ENCODE results near the gene DYRK2.

The DYRK2 gene

DNA sequence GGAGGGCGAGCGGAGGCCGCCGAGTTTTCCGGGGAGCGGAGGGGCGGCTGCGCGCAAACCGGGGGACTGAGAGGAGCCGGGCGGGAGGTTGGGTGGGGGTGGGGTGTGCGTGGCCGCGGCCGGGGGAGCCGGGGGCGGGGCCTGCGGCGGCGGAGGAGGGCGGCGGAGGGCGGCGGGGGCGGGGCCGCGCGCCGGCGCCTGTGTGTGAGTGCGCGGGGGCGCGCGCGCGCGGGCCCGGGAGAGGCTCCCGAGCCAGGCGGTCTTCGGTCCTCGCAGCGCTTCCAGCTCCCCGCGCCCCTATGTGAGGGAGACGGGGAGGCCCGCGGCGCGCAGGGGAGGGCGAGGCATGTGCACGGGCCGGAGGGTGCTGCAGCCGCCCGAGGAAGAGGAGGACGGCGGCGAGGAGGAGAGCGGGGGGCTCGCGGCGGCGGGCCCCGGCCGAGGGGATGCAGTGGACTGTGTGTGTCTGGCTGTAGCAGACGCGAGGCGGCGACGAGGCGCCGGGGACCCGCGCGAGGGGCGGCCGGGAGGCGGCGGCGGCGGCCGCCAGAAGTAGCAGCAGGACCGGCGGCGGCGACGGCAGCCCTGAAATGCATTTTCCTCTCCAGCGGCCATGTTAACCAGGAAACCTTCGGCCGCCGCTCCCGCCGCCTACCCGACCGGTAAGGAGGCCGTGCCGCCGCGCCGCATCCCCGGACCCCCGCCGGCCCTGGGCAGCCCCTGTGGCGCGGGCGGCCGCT is at the start of gene DYRK2:
Gene DYRK2 (plus strand): TSS at position 225 of the 740 bp plus-strand sequence. CDS start 389 bp downstream, at position 614.
- no peak for FAIRE-seq

DNA sequence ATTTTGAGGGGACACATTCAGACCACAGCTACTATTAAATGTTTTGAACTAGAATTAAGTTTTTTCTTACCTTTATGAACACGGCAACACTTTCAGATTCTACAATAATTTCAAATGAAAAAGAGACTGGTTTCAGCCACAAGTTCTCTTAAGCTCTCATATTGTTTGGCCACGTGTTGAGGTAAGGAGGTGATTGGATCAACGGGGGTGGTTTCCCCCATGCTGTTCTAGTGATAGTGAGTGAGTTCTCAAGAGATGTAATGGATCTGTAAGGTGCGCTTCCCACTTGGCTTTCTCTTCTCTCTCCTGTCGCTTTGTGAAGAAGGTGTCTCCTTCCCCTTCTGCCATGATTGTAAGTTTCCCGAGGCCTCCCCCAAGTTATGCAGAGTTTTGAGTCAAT is 48.9 kb upstream of the DYRK2 start:
- no peak for FAIRE-seq

DNA sequence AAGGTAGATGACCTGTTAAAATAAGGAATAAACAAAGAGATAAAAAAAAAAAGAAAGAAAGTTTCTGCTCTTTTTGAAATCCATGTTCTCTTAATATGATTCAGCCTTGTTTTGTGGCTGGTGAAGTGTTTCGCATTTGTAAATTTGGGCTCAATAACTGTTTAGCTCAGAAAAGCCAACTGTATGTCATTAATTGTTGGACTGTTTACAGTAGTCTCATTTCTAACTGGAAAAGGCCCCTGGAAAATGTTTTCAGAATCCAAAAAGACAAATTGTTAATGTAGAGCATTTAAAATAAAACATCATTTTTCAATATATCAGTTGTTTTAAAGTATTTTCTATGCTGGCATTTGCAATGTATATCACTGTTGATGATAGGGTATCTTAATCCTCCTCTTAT is 47.4 kb upstream of the DYRK2 start:
- FAIRE-seq: no peak

DNA sequence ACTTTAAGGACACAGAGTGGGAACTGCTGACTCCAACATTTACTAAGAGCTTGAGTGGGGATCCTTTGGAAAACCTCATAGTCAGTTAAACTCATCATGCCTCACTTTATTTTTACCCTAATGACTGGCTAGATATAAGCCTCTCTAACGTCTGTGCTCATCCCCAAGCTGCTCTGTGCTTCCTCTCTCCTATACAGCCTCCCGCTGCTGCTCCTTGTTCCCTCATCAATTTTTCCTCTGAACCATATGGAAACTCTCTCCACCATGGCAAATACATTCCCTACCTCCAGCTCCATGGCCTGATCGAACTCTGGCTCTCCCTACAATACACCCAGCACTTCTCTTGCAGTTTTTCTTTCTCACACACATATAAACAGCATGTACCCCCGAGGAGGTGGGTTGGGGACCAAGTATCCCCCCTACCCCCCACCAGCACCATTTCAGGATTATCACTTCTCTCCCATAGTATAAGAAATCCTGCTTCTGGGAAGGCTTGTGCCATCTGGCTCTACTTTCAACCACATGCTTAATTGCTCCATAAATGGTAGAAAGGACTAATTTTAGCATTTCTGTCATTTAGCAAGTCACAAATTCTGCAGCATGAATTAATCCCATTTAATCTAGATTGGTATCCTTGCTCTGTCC is 39.2 kb upstream of the DYRK2 start:
- no peak for FAIRE-seq

DNA sequence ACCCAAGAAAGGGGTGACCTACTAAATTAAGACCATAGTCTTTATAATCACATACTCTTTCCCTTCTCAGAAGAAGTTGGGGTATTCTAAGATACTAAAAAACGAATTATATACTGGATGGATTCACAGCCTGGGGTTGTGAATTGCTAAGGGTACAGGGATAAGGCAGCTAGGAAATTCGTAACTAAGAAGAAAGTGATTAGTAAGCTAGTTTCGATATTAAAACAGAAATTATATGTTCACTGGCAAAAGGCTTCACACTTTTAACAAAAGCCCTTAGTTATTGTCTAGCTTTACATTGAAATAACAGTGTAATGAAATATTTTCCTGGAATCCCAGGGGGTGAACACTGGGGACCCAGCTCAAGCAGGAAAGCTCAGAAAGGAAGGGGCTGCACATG is 35.5 kb upstream of the DYRK2 start:
- no peak for FAIRE-seq

DNA sequence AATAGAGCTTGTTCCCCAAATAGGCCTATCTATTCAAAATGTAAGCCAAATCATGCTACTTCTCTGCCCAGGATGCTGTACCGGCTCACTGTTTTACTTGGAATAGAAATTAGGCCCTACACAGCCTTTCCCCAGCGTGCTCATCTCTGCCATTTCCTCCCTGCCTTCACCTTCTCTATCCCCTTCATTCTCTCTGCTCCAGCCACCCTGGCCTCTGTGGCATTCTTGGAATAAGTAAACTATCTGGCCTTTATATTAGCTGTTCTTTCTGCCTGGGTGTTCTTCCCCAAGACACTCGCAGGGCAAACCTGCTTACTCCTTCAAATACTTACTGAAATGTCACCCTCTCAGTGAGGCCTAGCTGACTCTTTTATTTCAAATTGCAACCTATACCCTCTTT is 30.9 kb upstream of the DYRK2 start:
- no peak for FAIRE-seq

DNA sequence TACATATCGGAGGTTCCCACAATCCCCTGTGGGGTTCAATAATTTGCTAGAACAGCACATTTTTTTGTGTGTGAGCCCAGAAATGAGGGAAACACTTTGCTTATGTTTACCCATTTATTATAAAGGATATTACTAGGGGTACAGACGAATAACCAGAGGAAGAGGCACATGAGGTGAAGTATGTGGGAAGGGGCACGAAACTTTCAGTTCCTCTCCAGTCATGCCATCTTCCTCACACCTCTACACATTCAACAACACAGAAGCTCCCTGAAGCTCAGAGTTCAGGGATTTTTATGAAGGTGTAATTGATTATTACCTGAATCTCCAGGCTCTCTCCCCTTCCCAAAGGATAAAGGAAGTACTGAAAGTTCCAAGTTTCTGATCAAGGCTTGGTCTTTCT is 30.2 kb upstream of the DYRK2 start:
- FAIRE-seq: no peak

DNA sequence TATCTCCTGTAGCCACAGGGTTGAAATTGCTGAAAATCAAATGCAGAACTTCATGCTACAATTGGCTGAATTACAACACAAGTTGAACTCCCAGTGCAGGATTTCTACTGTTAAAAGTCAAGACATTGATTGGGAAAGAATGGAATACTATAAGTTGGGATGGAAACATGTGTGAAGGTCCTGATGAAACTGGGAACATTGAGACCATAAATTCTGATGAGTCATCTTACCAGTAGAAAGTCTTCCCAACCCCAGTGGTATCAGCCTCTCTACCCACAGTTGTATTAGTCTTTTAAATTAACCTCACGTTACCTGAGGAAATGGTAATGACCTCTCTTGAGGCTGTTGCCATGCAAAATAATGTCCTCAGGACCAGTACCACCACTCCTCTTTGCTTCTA is 27.4 kb upstream of the DYRK2 start:
- no peak for FAIRE-seq

DNA sequence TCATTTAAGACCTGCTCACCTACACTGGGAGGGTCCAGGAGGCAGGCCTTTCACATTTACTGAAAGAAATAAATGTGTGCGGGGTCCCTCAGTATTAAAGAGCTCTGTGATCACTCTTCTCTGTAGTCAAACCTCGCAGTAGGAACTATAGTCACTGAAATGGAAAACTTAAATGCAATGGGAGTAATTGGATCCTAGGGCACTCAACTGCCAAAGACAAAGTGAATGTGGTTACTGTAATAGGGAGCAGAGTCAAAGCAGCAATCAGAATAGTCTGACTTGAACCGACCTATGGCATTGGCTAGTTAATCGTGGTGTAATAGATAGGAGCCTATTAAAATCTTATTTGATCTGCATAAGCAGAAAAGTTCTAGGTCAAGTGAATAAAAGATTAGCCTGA is 26.6 kb upstream of the DYRK2 start:
- no peak for FAIRE-seq

DNA sequence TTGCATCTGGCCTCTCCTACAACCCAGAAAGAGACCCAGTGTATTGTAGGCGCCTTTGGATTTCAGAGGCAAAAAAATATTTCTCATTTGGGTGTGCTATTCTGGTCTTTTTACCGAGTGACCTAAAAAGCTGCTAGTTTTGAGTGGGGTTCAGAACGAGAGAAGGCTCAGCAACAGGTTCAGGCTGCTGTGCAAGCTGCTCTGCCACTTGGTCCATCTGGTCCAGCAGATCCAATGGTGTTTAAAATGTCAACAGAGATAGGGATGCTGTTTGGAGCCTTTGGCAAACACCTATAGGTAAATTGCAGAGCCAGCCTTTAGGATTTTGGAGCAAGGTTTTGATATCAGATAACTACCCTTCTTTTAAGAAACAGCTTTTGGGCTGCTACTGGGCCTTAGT is 25.3 kb upstream of the DYRK2 start:
- FAIRE-seq: no peak

DNA sequence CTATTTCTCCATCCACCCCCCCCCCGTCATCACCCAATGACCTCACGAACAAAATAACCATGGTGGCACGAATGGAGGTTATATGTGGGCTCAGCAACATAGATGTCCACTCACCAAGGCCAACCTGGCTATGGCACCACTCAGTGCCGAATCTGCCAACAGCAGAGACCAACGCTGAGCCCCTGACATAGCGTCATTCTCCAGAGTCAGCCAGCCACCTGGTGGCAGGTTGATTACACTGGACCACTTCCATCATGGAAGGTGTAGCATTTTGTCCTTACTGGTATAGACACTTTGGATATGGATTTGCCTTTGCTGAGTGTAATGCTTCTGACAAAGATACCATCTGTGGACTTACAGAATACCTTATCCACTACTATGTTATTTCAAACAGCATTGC is 24.2 kb upstream of the DYRK2 start:
- no peak for FAIRE-seq

DNA sequence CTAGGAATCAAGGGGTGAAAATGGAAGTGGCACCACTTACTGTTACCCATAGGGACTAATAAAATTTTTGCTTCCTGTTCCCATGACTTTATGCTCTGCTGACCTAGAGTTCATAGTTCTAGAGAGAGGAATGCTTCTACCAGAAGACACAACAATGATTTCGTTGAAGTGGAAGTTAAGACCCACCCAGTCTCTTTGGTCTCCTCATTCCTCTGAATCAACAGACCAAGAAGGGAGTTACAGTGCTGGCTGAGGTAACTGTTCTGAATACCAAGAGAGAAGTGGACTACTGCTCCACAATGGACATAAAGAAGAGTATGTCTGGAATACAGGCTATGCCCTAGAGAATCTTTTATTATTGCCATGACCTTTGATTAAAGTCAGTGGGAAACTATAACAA is 23.5 kb upstream of the DYRK2 start:
- FAIRE-seq: no peak

DNA sequence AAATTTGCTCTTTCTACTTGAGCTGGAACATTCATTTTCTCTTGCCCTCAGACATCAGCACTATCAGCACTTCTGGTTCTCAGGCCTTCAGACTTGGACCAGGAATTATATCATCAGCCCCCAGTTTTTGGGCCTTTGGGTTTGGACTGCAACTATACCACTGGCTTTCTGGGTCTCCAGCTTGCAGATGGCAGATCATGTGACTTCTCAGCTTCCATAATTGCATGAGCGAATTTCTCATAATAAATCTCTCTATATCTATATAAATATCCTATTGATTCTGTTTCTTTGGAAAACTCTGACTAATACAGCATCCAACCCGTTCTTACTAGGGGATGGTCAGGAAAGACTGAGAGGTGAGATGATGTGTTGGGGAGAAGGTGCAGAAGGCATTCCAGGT is 22.4 kb upstream of the DYRK2 start:
- no peak for FAIRE-seq

DNA sequence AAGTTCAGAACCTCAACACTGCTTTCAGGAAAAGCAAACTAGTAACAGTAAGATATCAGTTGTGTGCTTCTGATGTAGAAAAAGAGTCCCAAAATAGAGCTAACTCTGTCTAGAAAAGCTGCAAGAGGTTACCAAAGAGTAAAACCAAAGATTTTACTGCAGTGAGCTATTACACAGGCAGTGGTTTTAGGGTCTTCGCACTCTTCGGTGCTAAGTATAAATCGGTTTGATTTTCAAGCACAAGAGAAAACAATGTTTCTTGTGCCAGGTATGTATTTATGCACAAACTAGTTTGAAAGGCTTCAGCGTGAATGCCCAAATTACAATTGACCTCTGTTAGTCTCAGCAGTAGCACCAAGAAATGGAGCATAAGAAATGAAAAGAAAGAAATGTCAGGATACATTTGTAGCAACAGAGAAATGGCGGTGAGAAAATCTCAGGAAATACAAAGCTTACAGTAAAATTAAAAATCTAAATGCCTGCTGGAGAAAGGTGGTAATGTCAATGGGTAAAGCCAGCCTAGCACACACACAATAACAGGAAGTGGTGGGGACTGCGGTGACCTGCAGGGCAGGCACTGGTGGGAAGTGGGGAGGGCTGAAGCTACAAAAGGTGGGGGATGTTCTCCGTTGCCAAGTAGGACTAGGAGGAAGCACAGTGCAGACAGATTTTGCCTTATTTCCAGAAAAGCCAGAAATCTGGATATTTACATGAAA is 18.0 kb upstream of the DYRK2 start:
- no peak for FAIRE-seq

DNA sequence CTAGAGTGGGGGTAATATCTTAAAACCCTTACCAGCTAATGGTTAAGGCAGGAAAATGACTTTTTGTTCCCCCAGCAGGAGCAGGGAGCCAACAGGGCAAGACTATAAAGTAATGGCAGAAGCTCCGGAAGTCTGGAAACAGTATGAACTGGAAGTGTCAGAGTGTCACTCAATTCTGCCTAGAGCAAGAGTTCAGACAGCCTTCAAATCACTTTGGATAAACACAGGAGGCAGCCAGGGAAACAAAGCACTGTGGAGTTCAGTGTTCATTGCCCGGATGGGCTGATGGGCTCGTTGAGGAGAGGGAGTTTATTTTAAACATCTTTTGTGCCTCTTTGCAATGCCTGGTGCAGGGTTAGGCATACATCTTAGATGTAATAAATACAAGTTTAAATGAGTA is 16.5 kb upstream of the DYRK2 start:
- no peak for FAIRE-seq

DNA sequence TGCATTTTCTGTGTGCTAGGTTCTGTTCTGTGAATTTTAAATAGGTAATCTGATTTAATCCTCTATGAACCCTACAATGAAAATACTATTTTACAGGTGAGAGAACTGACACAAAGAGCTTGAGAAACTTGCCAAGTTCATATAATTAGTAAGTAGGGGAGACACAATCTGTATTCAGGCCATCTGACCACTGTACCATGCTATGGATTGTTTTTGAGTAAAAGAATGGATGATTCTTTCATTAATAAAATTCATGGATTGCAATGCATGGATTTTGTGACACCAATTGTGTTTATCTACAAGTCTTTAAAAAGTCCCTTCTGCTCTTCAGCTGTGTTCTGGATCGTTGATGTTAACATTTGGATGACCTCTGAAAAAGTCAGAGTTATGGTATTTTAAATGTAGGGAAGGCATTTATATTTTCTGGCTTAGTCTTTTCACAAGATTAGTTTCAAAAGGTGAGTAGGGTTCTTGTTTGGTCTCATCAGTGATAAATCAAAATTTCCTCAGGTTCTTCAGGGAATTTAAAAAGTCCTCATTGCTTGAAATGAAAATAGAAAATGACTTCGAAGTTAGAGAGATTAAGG is 15.4 kb upstream of the DYRK2 start:
- FAIRE-seq: no peak

DNA sequence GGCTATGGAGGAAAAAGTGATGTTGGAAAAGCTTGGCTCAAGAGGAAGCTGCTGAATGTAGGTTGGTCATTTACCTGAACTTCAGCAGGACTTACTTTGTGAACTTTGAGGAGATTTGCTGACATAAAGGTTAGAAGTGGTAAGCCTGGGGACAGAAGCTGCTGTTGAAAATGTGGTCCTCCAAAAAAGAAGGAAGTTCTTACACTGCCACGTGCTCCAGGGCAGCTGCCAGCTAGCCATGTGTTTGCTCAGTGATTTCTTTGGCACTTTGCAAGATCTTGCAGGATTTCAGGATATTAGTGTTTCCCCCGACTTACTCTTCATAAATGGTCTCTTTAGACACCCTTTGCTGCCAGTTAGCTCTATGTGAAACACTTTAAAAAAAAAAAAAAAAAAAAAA is 14.8 kb upstream of the DYRK2 start:
- no peak for FAIRE-seq

DNA sequence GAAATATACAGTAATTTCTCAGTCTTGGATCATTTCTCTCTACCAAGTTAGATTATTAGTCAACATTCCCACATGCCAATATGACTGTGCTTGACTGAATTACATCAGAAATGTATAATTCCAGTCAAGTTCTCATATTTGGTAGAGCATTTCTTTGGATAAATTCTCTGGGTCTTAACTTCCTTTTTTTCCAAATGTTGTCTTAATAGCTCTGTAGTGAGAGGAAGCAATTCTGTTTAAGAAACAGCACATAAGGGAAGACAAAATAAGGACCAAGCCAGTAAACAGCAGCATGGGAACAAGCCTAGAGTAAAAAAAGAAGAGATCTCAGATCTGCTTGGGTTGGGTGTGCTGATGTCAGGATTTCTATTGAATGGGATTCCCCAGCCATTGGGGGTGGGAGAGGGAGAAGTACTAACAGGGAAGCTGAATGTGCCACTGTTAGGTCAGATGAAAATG is 14.2 kb upstream of the DYRK2 start:
- FAIRE-seq: no peak

DNA sequence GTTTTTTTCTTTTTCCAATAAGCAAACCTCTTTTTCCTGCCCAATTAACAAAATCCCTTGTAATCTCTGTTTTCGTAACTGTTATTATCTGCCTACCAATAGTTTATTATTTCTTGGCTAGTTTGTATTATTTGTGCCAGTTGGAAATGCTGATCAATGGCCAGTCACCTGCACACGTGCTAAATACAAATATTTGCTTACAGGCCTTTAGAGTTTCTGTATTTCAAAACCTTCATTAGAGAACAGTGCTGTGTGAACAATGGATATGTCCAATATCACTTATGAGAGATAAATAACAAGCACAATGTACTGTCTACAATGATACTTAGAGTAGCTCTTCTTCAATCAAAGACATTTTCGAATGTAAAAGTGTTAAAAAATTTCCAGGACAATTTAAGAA is 10.8 kb upstream of the DYRK2 start:
- FAIRE-seq: no peak

DNA sequence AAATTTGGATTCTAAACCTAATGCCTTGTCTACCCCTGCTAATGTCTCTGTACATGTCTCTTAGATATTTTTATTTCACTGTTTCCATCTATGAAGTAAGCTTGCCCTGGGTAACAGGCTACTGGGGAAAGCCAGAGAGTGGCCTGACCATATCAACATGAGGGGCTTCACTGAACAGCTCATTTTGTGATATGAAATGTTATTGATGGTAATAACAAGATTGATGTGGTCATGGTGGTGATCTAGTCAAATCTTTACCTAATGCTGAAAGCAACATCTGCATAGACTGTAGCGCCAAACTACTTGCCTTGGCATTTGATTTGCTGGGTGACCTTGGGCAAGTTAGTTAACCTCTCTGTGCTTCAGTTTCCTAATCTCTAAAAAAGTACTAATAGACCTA is 9.9 kb upstream of the DYRK2 start:
- FAIRE-seq: no peak

DNA sequence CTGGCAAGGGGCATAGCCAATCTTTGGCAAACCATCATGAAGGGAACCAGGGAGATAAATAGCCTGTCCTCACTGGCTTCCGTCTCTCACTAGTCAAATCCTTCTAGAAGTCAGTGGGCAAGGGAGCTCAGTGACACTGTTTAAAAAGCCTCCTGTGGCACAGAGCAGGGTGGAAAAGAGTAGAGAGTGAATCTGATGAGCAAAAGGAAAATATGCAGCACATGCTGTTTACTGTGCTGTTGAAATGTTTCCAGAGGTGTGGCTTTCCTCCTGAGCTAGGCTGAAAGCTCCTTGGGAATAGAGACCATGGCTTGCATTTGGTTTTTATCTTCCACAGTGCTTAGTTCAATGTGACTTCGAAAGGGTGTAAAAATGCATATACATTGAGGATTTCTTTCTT is 7.7 kb upstream of the DYRK2 start:
- FAIRE-seq: no peak

DNA sequence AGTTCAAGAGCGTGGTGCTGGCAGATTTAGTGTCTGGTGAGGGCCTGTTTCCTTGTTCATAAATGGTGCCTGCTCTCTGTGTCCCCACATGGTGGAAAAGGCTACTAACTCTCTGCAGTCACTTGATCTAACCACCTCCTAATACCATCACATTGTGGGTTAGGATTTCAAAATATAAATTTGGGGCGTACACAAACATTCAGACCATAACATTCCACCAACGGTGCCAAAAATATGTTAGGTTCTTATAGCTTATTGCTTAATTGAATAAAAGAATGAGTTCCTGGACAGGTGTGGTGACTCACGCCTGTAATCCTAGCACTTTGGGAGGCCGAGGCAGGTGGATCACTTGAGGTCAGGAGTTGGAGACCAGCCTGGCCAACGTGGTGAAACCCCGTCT is 3.4 kb upstream of the DYRK2 start:
- no peak for FAIRE-seq

DNA sequence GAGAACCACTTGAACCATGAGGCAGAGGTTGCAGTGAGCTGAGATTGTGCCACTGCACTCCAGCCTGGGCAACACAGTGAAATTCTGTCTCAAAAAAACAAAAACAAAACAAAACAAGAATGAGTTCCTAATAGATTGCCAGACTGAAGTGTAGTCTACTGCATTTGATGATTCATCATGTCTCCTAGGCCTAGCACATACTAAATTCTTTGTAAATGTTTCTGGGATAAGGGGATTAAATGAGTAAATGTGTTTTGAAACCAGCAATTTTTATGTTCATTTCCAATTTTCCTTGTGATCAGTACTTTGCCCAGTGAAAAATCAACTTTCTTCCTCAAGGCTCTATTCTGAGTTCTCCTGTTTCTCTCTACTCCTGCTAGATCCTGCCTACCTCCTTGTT is 2.9 kb upstream of the DYRK2 start:
- no peak for FAIRE-seq

DNA sequence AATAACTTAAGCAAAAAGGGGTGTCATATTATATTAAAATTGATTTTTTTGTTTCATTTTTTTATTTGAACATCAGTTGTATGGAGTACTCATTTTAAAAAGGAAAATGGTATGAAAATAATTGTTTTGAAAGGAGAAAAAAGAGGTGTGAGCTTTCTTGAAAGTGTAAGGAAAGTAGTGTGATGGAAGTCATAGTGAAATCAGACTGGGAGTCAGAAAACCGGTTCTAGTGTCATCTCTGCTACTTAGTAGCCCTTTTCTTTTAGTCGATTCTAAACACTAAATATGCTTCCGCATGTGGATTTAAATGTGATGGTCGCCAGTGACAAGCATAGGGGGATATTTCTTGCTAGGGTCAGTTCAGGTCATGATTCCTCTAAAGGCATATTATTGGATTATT is 1.8 kb upstream of the DYRK2 start:
- no peak for FAIRE-seq
